ENCODE measurements around the gene POLR1G. TPM values are rescaled to one million over a fixed set of nuclear protein-coding genes. Genes with fewer than 3 reads are reported as not detected.

POLR1G gene
- total RNA-seq, 3 donors from 2014 or later (not counting 1 experiment from before 2014, with no cell fraction given), result 0.28 to 1.4 (median 0.45) TPM

DNA sequence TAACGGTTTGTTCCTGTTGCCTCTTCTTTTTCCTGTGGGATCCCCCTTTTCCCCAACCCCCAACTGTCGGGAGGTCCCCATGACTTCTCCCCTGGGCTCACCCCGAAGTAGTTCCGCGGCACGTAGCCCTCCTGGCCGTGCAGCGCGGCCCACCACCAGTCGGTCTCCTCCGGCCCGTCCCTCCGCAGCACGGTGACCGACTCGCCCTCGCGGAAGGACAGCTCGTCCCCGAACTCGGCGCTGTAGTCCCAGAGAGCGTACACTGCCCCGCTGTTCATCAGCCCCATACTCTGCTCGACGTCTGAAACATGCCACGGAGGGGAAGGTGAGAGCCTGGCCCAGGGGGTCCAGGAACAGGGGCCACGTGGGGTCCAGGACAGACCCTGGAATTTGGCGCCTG lies 24.0 kb upstream of the POLR1G start:
- no peak overlapping the region for H3K27ac ChIP-seq (ENCODE audit: low read length)
- DNase-seq (no peak), ATAC-seq (no peak)
- no peak overlapping the region for H3K4me3 ChIP-seq (ENCODE audit: low read length)
- Mint-ChIP-seq H3K9me3 (no peaks in the 10 kb centered on the region), H3K4me3 (no peak overlapping the region), H3K27ac (no peak overlapping the region), H3K27me3 (ENCODE audit: low read depth in 2 of 2) (peaks cover 10 to 22% of the 10 kb centered on the region in 2 donors), H3K4me1 (peaks cover 0 to 4% of the 10 kb centered on the region in 2 donors), H3K36me3 (no peaks in the 10 kb centered on the region)
- H3K36me3 ChIP-seq (ENCODE audit: control insufficient read depth, insufficient read depth, low read length), result no peaks in the 10 kb centered on the region
- TF ChIP-seq, protein P1, sequence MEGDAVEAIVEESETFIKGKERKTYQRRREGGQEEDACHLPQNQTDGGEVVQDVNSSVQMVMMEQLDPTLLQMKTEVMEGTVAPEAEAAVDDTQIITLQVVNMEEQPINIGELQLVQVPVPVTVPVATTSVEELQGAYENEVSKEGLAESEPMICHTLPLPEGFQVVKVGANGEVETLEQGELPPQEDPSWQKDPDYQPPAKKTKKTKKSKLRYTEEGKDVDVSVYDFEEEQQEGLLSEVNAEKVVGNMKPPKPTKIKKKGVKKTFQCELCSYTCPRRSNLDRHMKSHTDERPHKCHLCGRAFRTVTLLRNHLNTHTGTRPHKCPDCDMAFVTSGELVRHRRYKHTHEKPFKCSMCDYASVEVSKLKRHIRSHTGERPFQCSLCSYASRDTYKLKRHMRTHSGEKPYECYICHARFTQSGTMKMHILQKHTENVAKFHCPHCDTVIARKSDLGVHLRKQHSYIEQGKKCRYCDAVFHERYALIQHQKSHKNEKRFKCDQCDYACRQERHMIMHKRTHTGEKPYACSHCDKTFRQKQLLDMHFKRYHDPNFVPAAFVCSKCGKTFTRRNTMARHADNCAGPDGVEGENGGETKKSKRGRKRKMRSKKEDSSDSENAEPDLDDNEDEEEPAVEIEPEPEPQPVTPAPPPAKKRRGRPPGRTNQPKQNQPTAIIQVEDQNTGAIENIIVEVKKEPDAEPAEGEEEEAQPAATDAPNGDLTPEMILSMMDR (IDR thresholded peaks at IDR 0.05), result no peak
- peaks cover 15% of the 10 kb centered on the region for H3K27me3 ChIP-seq (ENCODE audit: control insufficient read depth, insufficient read depth, low read length)
- intact Hi-C loops (cut with micrococcal nuclease), result no loop called here
- no peaks in the 10 kb centered on the region for H3K9me3 ChIP-seq (ENCODE audit: control insufficient read depth, insufficient read depth, low read length)
- H3K4me1 ChIP-seq (ENCODE audit: control insufficient read depth, insufficient read depth, low read length), result no peaks in the 10 kb centered on the region
- 80% methylated on average over 29 of the region's 29 CpGs for WGBS (ENCODE audit: insufficient coverage)

DNA sequence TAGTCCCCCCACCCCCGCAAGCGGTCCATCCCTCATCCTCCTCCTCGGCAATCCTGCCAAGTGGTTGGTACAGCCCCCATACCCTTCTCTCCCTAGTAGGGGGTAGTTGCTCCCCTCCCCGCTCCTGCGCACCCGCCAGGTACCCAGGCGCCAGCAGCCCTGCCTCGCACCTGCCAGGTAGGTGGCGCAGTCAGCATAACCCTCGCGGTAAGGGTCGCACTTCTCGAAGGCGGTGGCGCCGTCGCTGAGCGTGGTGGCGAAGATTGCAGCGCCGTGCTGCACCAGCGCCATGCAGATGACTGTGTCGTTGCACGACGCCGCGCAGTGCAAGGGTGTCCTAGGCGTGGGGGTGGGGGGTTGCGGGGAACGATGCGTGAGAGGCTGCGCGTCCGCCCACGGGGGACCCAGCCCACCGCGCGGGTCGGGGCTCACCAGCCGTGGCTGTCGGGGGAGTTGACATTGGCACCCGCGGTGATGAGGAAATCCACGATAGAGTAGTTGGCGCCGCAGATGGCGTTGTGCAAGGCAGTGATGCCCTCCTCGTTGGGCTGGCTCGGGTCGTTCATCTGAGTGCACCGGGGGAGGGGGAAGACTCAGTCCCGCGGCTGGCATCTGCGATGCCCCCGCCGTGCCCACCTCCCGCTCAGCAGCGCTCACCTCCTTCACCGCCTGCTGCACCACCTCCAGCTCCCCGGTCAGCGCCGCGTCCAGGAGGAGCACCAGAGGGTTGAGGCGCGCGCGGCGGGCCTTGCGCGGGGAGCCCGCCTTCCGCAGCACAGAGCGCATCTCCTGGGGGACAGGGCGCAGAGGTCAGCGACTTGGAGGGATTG lies 20.8 kb upstream of the POLR1G start:
- H3K4me1 Mint-ChIP-seq, result peaks cover 0 to 4% of the 10 kb centered on the region in 2 donors
- Histone ChIP-seq H3K27ac (ENCODE audit: low read length) (no peak overlapping the region), H3K4me1 (ENCODE audit: control insufficient read depth, insufficient read depth, low read length) (no peaks in the 10 kb centered on the region), H3K36me3 (ENCODE audit: control insufficient read depth, insufficient read depth, low read length) (no peaks in the 10 kb centered on the region), H3K27me3 (ENCODE audit: control insufficient read depth, insufficient read depth, low read length) (peaks cover 15% of the 10 kb centered on the region), H3K9me3 (ENCODE audit: control insufficient read depth, insufficient read depth, low read length) (no peaks in the 10 kb centered on the region), H3K4me3 (ENCODE audit: low read length) (no peak overlapping the region)
- peaks cover 10 to 24% of the 10 kb centered on the region in 2 donors for H3K27me3 Mint-ChIP-seq (ENCODE audit: low read depth in 2 of 2)
- intact Hi-C loops (cut with micrococcal nuclease), result no loop called here
- TF ChIP-seq, protein P1 (IDR thresholded peaks at IDR 0.05), result no peak
- no peak overlapping the region for H3K27ac Mint-ChIP-seq
- no peaks in the 10 kb centered on the region for H3K9me3 Mint-ChIP-seq
- no peak overlapping the region for H3K4me3 Mint-ChIP-seq
- DNase-seq, result peak in 1 of 2 donors; percentile 21
- no peaks in the 10 kb centered on the region for H3K36me3 Mint-ChIP-seq
- WGBS (ENCODE audit: insufficient coverage), result 14% methylated on average over 75 of the region's 75 CpGs
- ATAC-seq, result no peak

DNA sequence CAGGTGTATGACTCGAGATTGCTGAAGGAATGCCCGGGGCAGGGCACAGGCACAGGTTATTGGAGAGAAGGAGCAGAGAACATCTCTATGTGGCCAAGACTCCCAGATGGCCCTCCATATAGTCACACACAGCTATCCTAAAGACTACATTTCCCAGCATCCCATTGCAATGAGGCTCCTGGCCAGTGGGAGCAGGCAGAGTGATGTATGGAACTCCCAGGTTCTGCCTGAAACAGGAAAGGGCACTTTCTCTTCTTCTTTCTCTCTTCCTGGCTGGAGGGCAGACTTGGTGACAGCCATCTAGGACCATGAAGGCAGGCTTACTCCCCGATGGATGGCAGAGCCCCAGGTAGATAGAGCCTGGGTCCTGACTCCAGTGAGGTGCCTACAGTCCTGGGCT lies 15.1 kb upstream of the POLR1G start:
- 98% methylated on average over 3 of the region's 3 CpGs for WGBS (ENCODE audit: insufficient coverage)
- H3K27ac Mint-ChIP-seq, result no peak overlapping the region
- no peaks in the 10 kb centered on the region for H3K9me3 ChIP-seq (ENCODE audit: control insufficient read depth, insufficient read depth, low read length)
- H3K27me3 ChIP-seq (ENCODE audit: control insufficient read depth, insufficient read depth, low read length), result peaks cover 3% of the 10 kb centered on the region
- no peaks in the 10 kb centered on the region for H3K36me3 ChIP-seq (ENCODE audit: control insufficient read depth, insufficient read depth, low read length)
- H3K4me3 Mint-ChIP-seq, result no peak overlapping the region
- no peak overlapping the region for H3K4me3 ChIP-seq (ENCODE audit: low read length)
- no peak for ATAC-seq
- H3K4me1 Mint-ChIP-seq, result peaks cover 0 to 5% of the 10 kb centered on the region in 2 donors
- no peaks in the 10 kb centered on the region for H3K9me3 Mint-ChIP-seq
- H3K36me3 Mint-ChIP-seq, result no peaks in the 10 kb centered on the region
- H3K27me3 Mint-ChIP-seq (ENCODE audit: low read depth in 2 of 2), result peaks cover 4 to 19% of the 10 kb centered on the region in 2 donors
- intact Hi-C loops (cut with micrococcal nuclease), result no loop called here
- H3K27ac ChIP-seq (ENCODE audit: low read length), result no peak overlapping the region
- TF ChIP-seq, protein P1 (IDR thresholded peaks at IDR 0.05), result no peak
- no peaks in the 10 kb centered on the region for H3K4me1 ChIP-seq (ENCODE audit: control insufficient read depth, insufficient read depth, low read length)
- no peak for DNase-seq
